HG03439 (cell line): ENCODE data around the gene KCNN2.
A peak's percentile ranks its signal among the peaks of the same experiment; 100 is the strongest.

Experiments
- ATAC-seq: cut with Tn5 transposase; IDR thresholded peaks from one replicate; pipeline ENCODE4 v1.9.1; 2021; ENCODE audit warnings: mild to moderate bottlenecking, moderate library complexity; ENCODE audit not compliant: unreplicated experiment

Gene KCNN2

DNA sequence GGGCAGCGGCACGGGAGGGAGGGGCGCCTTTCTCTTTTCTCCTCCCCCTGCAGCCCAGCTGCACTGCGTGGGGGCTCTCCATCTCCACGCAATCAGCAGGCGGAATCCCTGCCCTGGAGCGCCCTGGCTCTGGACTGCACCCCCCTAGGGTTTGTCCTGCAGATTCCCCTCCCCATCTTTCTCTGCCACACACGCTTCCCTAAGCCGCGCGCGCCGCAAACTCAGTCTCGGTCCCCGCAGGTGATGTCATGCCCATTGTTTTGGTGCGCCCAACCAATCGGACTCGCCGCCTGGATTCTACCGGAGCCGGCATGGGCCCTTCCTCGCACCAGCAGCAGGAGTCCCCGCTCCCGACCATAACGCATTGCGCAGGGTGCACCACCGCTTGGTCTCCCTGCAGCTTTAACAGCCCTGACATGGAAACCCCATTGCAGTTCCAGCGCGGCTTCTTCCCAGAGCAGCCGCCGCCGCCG is at the start of gene KCNN2:
TSS of gene KCNN2 (plus strand) at position 347 of the 473 bp plus-strand sequence. CDS start at position 417, 70 bp downstream.
- peak; percentile 83 for ATAC-seq

DNA sequence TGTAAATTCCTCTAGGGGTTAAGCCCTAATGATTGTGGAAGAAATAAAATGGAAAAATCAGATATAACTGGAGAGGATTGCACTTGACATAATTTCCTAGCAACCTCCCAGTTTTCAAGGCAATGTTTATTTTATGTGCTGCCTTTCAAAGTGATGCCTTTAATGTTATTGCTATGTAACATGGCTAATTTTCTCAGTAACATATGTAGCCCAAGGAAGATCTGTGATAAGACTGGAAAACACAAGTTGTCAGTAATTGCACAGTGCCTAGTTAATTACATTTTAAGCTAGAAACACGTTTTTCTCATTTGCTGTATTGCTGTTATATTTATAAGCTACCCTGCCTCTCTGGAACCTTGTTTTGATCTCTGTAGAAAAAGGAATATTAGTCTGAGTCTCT is 49.2 kb upstream of the KCNN2 start:
- no peak for ATAC-seq

DNA sequence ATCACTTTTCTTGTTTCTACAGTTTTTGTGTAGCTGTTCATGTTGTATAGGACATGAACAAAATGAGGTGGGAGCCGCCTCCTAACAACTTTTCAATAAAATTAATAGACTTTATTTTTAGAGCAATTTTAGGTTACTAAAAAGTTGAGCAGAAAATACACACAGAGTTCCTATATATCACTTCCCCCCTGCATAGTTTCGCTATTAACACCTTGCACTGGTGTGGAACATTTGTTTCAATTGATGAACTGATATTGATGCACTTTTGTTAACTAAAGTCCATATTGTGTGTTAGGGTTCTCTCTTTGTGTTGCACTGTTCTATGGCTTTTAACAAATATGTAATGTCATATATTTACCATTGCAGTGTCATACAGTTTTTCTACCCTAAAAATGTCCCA is 47.8 kb upstream of the KCNN2 start:
- no peak for ATAC-seq

- no peak for ATAC-seq
Measured at GRCh38 chr5:114316167-114316566, 45.7 kb upstream of the KCNN2 start.

GRCh38 chr5:114317751-114318150 is 44.1 kb upstream of the KCNN2 start:
- no peak for ATAC-seq

DNA sequence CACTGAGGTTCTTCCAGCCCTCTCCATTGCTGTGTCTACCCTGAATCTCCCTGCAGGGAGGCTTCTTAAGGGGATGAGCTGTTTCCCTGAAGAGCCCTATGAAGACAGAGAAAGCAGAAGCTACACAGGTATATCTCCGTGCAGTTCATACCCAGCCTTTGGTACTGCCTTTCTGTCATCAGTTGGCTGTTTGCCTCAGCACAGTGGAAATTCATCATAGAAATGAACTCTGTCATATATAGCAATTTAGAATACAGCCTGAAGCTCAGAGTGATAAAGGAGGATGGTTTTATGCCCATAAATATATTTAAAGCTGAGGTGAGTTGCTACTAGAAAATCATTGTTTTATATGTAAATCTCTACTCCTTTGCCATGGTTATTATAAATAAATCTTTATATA is 42.6 kb upstream of the KCNN2 start:
- ATAC-seq, result no peak

DNA sequence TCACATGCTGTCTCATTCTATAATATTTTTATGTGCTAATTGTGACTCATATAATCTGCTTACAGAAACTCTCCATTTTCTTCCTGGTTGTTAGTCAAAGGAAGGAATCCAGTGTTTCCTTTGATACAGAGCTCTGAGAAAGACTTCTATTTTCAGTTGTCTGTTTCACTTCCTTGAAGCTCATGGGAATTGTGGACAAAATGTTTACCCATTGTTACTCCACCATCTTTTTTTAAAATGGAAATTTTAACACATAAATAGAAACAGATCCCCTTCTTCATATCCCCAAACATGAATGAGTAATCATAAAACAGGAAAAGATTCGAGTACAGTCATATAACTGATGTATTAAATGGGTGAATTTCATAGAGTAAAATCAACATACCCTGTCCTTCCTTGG is 42.0 kb upstream of the KCNN2 start:
- no peak for ATAC-seq

GRCh38 chr5:114324282-114324681 is 37.6 kb upstream of the KCNN2 start:
- ATAC-seq, result no peak

GRCh38 chr5:114325541-114325940 is 36.3 kb upstream of the KCNN2 start:
- ATAC-seq, result no peak

GRCh38 chr5:114327474-114327873 is 34.4 kb upstream of the KCNN2 start:
- ATAC-seq, result no peak

DNA sequence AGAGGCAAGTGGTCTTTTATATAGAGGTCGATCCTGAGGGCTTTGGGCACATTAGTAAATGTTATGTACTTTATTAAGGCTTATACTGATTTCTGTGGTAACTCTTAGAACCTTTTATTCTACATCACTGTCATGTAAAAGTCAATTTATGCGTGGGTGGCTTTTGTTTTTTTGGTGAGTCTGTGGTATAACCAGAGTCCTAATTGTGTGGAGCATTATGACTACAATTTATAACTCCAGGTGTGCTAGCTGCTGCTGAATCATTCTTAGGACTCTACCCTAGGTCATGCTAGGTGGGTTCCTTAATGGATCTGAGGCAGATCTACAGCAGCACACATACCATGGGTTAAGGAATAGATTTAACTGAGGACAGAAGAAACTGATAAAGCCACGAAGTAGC is 33.9 kb upstream of the KCNN2 start:
- ATAC-seq, result no peak

GRCh38 chr5:114330916-114331531 is 30.8 kb upstream of the KCNN2 start:
- no peak for ATAC-seq

DNA sequence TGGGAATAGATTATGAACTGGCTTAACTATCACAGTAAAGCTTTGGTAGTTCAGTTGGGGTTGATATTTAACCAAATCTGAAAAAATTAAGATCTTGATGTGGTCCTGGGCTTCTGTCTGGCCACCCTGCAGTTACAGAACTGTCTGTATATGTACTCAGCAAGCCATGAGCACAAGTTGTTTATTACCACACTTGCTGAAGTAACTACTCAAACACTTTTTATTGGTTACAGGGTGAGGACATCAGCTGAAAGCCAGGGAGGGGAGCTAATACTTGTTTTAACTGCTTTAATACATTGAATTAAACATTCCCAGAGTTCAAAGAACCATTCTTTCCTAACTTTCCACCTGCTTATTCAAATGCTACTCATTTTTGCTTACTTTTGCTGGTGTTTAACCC is 29.4 kb upstream of the KCNN2 start:
- no peak for ATAC-seq

- ATAC-seq, result no peak
Measured at GRCh38 chr5:114332925-114333324, 28.9 kb upstream of the KCNN2 start.

- ATAC-seq, result no peak
Measured at GRCh38 chr5:114335391-114335790, 26.5 kb upstream of the KCNN2 start.

DNA sequence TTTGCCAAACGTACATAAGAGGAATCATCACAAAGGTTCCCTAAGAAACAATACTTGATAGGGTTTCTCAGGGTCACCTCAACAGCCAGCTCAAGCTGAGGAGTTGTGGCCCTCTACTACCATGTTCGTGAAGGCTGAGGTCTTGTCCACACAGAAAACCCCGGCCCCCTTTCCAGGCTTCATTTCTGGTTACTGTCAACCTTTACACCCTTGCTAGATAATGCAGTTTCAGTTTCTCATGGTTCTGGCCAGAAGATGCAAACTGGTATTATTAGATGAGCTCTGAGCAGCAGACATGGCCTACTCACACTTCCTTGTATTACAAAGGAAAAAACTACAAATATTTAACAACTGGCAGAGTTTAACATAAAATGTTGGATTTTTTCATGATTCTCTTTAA is 22.8 kb upstream of the KCNN2 start:
- no peak for ATAC-seq

GRCh38 chr5:114346181-114346580 is 15.7 kb upstream of the KCNN2 start:
- no peak for ATAC-seq

DNA sequence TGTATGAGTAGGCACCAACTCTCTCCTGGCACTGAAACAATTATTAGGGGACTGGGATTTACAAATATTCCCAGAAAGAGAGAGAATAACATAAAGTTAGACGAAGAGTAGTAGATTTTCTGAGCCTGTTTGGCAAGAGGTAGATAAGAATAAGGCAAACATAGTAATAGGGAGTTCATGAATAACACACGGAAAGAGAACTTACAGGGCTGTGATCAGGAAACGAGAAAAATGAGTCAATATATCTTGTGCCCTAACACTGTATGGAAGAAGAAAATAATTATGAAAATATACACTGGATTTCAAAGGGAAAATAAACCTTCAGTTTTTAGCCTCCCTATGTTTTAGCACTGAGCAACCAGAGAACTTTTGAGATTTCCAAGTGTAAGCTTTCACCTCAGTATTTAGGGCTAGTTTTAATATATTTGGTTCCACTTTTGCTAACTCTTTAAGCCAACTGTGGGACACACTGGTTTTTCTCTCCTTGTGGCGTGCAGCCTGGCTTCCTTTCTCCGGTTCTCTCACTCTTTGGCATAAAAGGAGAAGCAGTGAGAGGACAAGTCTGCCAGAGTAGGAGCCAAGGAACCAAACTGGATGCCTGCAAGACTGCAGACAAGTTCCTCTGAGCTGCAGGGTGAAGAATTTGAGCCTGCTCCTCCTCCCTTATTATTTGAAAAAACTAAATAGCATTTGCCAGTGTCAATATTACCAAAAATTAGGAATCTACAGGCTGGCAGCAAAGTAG is 6.6 kb upstream of the KCNN2 start:
- no peak for ATAC-seq

DNA sequence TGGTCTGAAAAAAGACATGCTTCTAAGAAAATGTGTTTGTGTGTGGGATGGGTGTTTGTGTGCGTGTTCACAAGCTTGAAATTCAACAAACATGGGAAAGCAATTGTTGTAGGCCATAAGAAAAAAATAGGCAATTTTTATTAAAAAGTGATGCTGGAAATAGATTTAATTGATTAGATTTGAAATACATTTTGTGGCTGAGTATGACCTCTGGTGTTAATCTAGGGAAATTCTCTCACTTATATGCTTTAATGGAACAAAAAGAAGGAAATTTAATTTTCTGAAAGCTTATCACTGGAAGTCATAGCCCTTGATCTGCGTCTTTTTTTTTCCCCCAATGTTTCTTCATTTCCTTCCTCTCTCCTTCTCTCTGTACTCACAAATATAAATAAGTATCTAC is 3.5 kb upstream of the KCNN2 start:
- no peak for ATAC-seq

DNA sequence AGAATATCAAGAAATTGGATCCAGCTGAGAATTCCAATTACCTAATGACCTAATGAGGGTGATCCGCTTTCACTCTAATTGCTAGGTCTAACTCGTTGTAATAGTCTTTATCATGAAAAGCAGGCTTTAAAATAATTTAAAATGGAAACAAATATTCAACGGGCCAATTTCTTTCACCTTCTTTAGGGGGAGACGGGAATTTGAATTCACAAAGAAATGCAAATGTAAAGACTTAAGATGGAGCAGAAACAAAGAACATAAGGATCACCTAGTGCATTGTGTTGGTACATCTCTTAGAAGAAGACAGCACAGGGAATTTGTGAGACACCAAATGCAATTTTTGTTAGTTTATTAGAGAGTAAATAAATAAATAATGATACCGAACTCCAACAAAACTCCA is 1.5 kb upstream of the KCNN2 start:
- no peak for ATAC-seq

GRCh38 chr5:114360816-114361723 is 800 bp upstream of the KCNN2 start:
- ATAC-seq, result peak; percentile 37
